HepG2 (cell line): ENCODE results near the gene MAB21L4. TPM values are rescaled to one million over a fixed set of nuclear protein-coding genes. Genes with fewer than 3 reads are reported as not detected.

Experiments used
- E2F5 ChIP-seq: sonication (generic); formaldehyde crosslinking; conservative IDR thresholded peaks from 2 replicates; pipeline ENCODE4 v1.4.0; 2020; ENCODE audit warnings: missing genetic modification reagents
- HNF4A ChIP-seq: sonication (generic); formaldehyde crosslinking; IDR thresholded peaks from 2 replicates; pipeline ENCODE4 v1.4.0; 2020; ENCODE audit warnings: missing genetic modification reagents
- MAF1 ChIP-seq: sonication (generic); formaldehyde crosslinking; IDR thresholded peaks from 2 replicates; pipeline ENCODE4 v1.5.0; 2020; ENCODE audit warnings: missing genetic modification reagents, borderline replicate concordance
- MEIS2 ChIP-seq: sonication (generic); formaldehyde crosslinking; IDR thresholded peaks from 2 replicates; pipeline ENCODE4 v1.9.0; 2021; ENCODE audit warnings: mild to moderate bottlenecking, missing genetic modification reagents
- MLLT10 ChIP-seq: sonication (generic); formaldehyde crosslinking; IDR thresholded peaks from 2 replicates; pipeline ENCODE4 v1.4.0; 2020; ENCODE audit warnings: missing genetic modification reagents
- RBM39 ChIP-seq: fragments of 200-400 bp; formaldehyde crosslinking; IDR thresholded peaks from one replicate; pipeline ENCODE4 v1.6.1; 2018; ENCODE audit warnings: antibody characterized with exemption, mild to moderate bottlenecking, low read depth, low read length; ENCODE audit not compliant: poor library complexity, severe bottlenecking
- ZC3H4 ChIP-seq: sonication (generic); formaldehyde crosslinking; IDR thresholded peaks from 2 replicates; pipeline ENCODE4 v1.4.0; 2020; ENCODE audit warnings: missing genetic modification reagents, borderline replicate concordance
- ZNF709 ChIP-seq: sonication (generic); formaldehyde crosslinking; IDR thresholded peaks from 2 replicates; pipeline ENCODE4 v1.5.0; 2020; ENCODE audit warnings: mild to moderate bottlenecking, missing genetic modification reagents
- polyA plus RNA-seq, 8 experiments: library from polyadenylated mRNA; depleted of rRNA in 3 of 8; stranded (reverse) in 7 of 8; unstranded in 1 of 8; fragments of >200 nt; fragmentation: Illumina TruSeq in 4 of 8; extraction: Trizol in 4 of 8; gene quantifications; 2 replicates each; pipeline versions ENCODE4 v1.2.1 to v1.2.3, GENCODE V29; 2011 to 2016; ENCODE audit warnings: low read depth in 4 of 8, missing spikeins in 1 of 8, mixed read lengths in 1 of 8; ENCODE audit not compliant: insufficient read depth in 1 of 8
- total RNA-seq, 5 experiments: library from RNA; depleted of rRNA; stranded (reverse); fragments of >200 nt; fragmentation: Illumina TruSeq; extraction: Trizol; gene quantifications; 2 replicates each; pipeline ENCODE4 v1.2.3, GENCODE V29; 2016; ENCODE audit warnings: low read depth in 1 of 5
- TF ChIP-seq, protein P1 (sequence below): sonication (generic); formaldehyde crosslinking; IDR thresholded peaks from 2 replicates; pipeline ENCODE4 v1.4.0; 2020; ENCODE audit warnings: missing genetic modification reagents, borderline replicate concordance
- TF ChIP-seq, protein P2 (sequence below): sonication (generic); formaldehyde crosslinking; IDR thresholded peaks from 2 replicates; pipeline ENCODE4 v1.4.0; 2020; ENCODE audit warnings: missing genetic modification reagents, low read depth, mild to moderate bottlenecking, borderline replicate concordance

Gene MAB21L4
- total and polyA plus RNA-seq, 2 of the 13 experiments (the other 11 are each of a cell fraction or from before 2014, with no cell fraction given) = 3.0 to 14.0 TPM

- TF ChIP-seq, protein P1, sequence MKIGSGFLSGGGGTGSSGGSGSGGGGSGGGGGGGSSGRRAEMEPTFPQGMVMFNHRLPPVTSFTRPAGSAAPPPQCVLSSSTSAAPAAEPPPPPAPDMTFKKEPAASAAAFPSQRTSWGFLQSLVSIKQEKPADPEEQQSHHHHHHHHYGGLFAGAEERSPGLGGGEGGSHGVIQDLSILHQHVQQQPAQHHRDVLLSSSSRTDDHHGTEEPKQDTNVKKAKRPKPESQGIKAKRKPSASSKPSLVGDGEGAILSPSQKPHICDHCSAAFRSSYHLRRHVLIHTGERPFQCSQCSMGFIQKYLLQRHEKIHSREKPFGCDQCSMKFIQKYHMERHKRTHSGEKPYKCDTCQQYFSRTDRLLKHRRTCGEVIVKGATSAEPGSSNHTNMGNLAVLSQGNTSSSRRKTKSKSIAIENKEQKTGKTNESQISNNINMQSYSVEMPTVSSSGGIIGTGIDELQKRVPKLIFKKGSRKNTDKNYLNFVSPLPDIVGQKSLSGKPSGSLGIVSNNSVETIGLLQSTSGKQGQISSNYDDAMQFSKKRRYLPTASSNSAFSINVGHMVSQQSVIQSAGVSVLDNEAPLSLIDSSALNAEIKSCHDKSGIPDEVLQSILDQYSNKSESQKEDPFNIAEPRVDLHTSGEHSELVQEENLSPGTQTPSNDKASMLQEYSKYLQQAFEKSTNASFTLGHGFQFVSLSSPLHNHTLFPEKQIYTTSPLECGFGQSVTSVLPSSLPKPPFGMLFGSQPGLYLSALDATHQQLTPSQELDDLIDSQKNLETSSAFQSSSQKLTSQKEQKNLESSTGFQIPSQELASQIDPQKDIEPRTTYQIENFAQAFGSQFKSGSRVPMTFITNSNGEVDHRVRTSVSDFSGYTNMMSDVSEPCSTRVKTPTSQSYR = 0 out of 2 replicates have a peak, but pooled peaks have one; percentile 30
- no peak for TF ChIP-seq ZC3H4 (CRISPR knock-in tag)
- TF ChIP-seq HNF4A (CRISPR knock-in tag) = peak; percentile 51
- TF ChIP-seq MEIS2 (CRISPR knock-in tag) = no peak
- peak; percentile 2 for TF ChIP-seq RBM39
- peak; percentile 48; the same call in 1 of the 2 replicates for TF ChIP-seq ZNF709 (CRISPR knock-in tag)
- no peak for TF ChIP-seq MLLT10
- TF ChIP-seq, protein P2, sequence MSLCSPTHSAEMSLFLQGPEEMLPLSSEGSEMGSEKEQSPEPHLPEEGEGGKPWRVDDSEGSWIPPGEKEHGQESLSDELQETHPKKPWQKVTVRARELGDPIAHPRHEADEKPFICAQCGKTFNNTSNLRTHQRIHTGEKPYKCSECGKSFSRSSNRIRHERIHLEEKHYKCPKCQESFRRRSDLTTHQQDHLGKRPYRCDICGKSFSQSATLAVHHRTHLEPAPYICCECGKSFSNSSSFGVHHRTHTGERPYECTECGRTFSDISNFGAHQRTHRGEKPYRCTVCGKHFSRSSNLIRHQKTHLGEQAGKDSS (CRISPR knock-in tag) = peak; percentile 41; the same call in 1 of the 2 replicates
- TF ChIP-seq E2F5 = no peak
- no peak for TF ChIP-seq MAF1 (CRISPR knock-in tag)
- TF ChIP-seq, all 625 proteins: peak for 19
Observed at GRCh38 chr2:240912878-240913809, 17.2 kb upstream of the MAB21L4 start (continued).
